Breast epithelium (tissue), 4 donors: Measurements from ENCODE around the gene DNMT3A. TPM values are rescaled to one million over a fixed set of nuclear protein-coding genes. Genes with fewer than 3 reads are reported as not detected.

ENCODE experiments used
- DNase-seq, 2 donors: peaks; one replicate each; pipeline ENCODE4 v3.0.0-alpha.2; 2019; ENCODE audit warnings: low spot score in 2 of 2
- H3K27ac ChIP-seq, 2 donors: fragments of 200-600 bp; sonication (generic) in 1 of 2; one replicate each; pipeline ENCODE4 v1.5.1; 2016 to 2019; ENCODE audit warnings: mild to moderate bottlenecking in 1 of 2
- H3K27me3 ChIP-seq, 2 donors: fragments of 200-600 bp; sonication (generic) in 1 of 2; one replicate each; pipeline versions ENCODE4 v1.5.1 to v1.6.0; 2017 to 2019; ENCODE audit warnings: control low read depth in 1 of 2, mild to moderate bottlenecking in 1 of 2
- H3K36me3 ChIP-seq: fragments of 200-600 bp; one replicate; pipeline ENCODE4 v1.5.1; 2019
- H3K4me1 ChIP-seq, 2 donors: fragments of 200-600 bp; sonication (generic); one replicate each; pipeline ENCODE4 v1.5.1; 2016 to 2019; ENCODE audit warnings: control low read depth in 1 of 2
- H3K4me3 ChIP-seq, 3 donors: fragments of 200-600 bp; sonication (generic); 1 replicate in 2 of 3; 2 replicates in 1 of 3; pipeline ENCODE4 v1.5.1; 2016 to 2019; ENCODE audit warnings: mild to moderate bottlenecking in 3 of 3, moderate library complexity in 2 of 3
- H3K9me3 ChIP-seq, 2 donors: fragments of 200-600 bp; sonication (generic) in 1 of 2; one replicate each; pipeline ENCODE4 v1.5.1; 2016 to 2019; ENCODE audit warnings: control low read depth in 1 of 2
- POLR2A ChIP-seq: fragments of 450-650 bp; IDR thresholded peaks from one replicate; pipeline ENCODE4 v1.6.1; 2016; ENCODE audit warnings: antibody characterized with exemption, mild to moderate bottlenecking, moderate library complexity
- POLR2AphosphoS5 ChIP-seq, 3 donors: sonication (generic); formaldehyde crosslinking; IDR thresholded peaks; one replicate each; pipeline ENCODE4 v1.6.1; 2017; ENCODE audit warnings: antibody characterized with exemption in 3 of 3
- intact Hi-C: fragments of 100-400 bp; cut with DNase I; formaldehyde crosslinking; loops from one replicate; pipeline ENCODE4 v1.15.1; 2023; ENCODE audit warnings: low total_unique reads
- total RNA-seq, 3 donors: library from RNA; depleted of rRNA; stranded (reverse); fragments of >200 nt; gene quantifications; one replicate each; pipeline ENCODE4 v1.1.0, GENCODE V29; 2016
- TF ChIP-seq, protein P1 (sequence below), 3 donors: fragments of 450-650 bp; IDR thresholded peaks; one replicate each; pipeline ENCODE4 v1.5.1; 2016 to 2017; ENCODE audit warnings: antibody characterized with exemption in 3 of 3, mild to moderate bottlenecking in 3 of 3, moderate library complexity in 3 of 3

The DNMT3A gene
- total RNA-seq, 3 donors from 2014 or later: 8.2 to 21.7 (median 20.0) TPM

GRCh38 chr2:25240636-25241035 is 101.1 kb downstream of the DNMT3A start:
- H3K4me3 ChIP-seq: no peak overlapping the region
- intact Hi-C loops: no loop called here
- H3K4me1 ChIP-seq: no peaks in the 10 kb centered on the region
- no peaks in the 10 kb centered on the region for H3K9me3 ChIP-seq
- no peak for DNase-seq
- no peaks in the 10 kb centered on the region for H3K27me3 ChIP-seq
- H3K36me3 ChIP-seq: peaks cover 18% of the 10 kb centered on the region
- no peak for TF ChIP-seq POLR2AphosphoS5 (IDR thresholded peaks at IDR 0.05)
- TF ChIP-seq, protein P1, sequence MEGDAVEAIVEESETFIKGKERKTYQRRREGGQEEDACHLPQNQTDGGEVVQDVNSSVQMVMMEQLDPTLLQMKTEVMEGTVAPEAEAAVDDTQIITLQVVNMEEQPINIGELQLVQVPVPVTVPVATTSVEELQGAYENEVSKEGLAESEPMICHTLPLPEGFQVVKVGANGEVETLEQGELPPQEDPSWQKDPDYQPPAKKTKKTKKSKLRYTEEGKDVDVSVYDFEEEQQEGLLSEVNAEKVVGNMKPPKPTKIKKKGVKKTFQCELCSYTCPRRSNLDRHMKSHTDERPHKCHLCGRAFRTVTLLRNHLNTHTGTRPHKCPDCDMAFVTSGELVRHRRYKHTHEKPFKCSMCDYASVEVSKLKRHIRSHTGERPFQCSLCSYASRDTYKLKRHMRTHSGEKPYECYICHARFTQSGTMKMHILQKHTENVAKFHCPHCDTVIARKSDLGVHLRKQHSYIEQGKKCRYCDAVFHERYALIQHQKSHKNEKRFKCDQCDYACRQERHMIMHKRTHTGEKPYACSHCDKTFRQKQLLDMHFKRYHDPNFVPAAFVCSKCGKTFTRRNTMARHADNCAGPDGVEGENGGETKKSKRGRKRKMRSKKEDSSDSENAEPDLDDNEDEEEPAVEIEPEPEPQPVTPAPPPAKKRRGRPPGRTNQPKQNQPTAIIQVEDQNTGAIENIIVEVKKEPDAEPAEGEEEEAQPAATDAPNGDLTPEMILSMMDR (IDR thresholded peaks at IDR 0.05): no peak
- no peak for TF ChIP-seq POLR2A
- H3K27ac ChIP-seq: no peak overlapping the region

GRCh38 chr2:25238920-25239319 is 102.8 kb downstream of the DNMT3A start:
- H3K4me3 ChIP-seq: no peak overlapping the region
- H3K27ac ChIP-seq: no peak overlapping the region
- no peaks in the 10 kb centered on the region for H3K27me3 ChIP-seq
- H3K9me3 ChIP-seq: no peaks in the 10 kb centered on the region
- intact Hi-C loops: loop anchor here (2.0 kb wide), 1 partner anchor 40 kb away; no protein-coding TSS in a partner anchor
- no peaks in the 10 kb centered on the region for H3K4me1 ChIP-seq
- peaks cover 5% of the 10 kb centered on the region for H3K36me3 ChIP-seq
- no peak for DNase-seq
- TF ChIP-seq, protein P1 (IDR thresholded peaks at IDR 0.05): no peak
- TF ChIP-seq POLR2A: no peak
- TF ChIP-seq POLR2AphosphoS5 (IDR thresholded peaks at IDR 0.05): no peak

- TF ChIP-seq POLR2AphosphoS5 (IDR thresholded peaks at IDR 0.05): no peak
- no peak for TF ChIP-seq POLR2A
- TF ChIP-seq, protein P1 (IDR thresholded peaks at IDR 0.05): no peak
- H3K4me1 ChIP-seq: no peaks in the 10 kb centered on the region
- no peak for DNase-seq
- no peak overlapping the region for H3K27ac ChIP-seq
- no peaks in the 10 kb centered on the region for H3K9me3 ChIP-seq
- intact Hi-C loops: loop anchor here (2.0 kb wide), 1 partner anchor 39 kb away; no protein-coding TSS in a partner anchor
- H3K27me3 ChIP-seq: no peaks in the 10 kb centered on the region
- peaks cover 9% of the 10 kb centered on the region for H3K36me3 ChIP-seq
- H3K4me3 ChIP-seq: no peak overlapping the region
Observed at GRCh38 chr2:25237764-25238163, 104.0 kb downstream of the DNMT3A start.

DNA sequence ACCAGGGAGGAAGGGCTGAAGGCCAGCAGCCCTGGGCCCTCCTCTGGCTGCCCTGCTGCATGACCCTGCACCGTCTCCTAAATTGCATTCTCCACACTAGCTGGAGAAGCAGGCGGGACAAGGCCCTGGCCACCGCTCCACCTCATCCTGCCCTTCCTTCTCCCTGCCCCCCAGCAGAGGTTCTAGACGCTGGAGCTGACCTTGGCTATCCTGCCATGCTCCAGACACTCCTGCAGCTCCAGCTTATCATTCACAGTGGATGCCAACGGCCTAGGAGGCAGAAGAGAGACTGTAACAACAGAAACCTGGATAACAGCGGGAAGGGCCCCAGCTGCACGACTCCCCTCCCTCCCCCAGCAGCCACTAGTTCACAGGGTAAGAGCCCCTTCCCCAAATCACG is 105.0 kb downstream of the DNMT3A start:
- H3K9me3 ChIP-seq: no peaks in the 10 kb centered on the region
- intact Hi-C loops: no loop called here
- no peak overlapping the region for H3K27ac ChIP-seq
- no peaks in the 10 kb centered on the region for H3K27me3 ChIP-seq
- no peak for DNase-seq
- no peak for TF ChIP-seq POLR2AphosphoS5 (IDR thresholded peaks at IDR 0.05)
- no peak for TF ChIP-seq POLR2A
- TF ChIP-seq, protein P1 (IDR thresholded peaks at IDR 0.05): no peak
- no peak overlapping the region for H3K4me3 ChIP-seq
- peaks cover 9% of the 10 kb centered on the region for H3K36me3 ChIP-seq
- no peaks in the 10 kb centered on the region for H3K4me1 ChIP-seq

DNA sequence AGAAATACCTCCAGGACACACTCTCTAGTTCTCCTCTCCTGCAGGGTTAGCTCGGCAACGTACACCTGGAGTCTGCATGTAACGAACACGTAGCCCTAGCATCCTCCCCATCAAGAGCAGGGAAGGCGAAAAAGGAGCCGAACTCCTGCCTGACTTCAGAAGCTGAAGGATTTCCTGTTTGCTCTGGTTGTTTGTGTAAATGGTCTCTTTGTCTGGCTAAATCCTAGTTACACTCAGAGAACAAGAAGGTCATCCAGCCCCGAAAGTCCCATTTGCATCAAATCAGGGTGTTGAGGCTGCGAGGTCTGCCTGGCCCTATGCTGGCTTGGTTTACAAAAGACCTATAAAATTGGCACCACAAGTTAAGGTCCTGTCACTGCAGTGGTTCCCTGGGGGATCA is 107.0 kb downstream of the DNMT3A start:
- Histone ChIP-seq H3K27ac (no peak overlapping the region), H3K9me3 (no peaks in the 10 kb centered on the region), H3K4me1 (no peaks in the 10 kb centered on the region), H3K4me3 (no peak overlapping the region), H3K36me3 (peaks cover 4% of the 10 kb centered on the region), H3K27me3 (no peaks in the 10 kb centered on the region)
- DNase-seq: no peak
- TF ChIP-seq, protein P1 (IDR thresholded peaks at IDR 0.05): no peak
- TF ChIP-seq POLR2A: no peak
- intact Hi-C loops: no loop called here
